SIG-M5 (cell line): ENCODE results near the gene PARVB.

Experiments used
- DNase-seq: peaks from one replicate; lab custom pipeline; 2025; lab: John Stamatoyannopoulos, UW

PARVB gene

GRCh38 chr22:44024288-44024921 lies at the start of gene PARVB:
PARVB (plus strand) TSS chr22:44024302; CDS start chr22:44024340, 38 bp downstream.
- DNase-seq, result no peak

GRCh38 chr22:43975041-43975440 lies 49.1 kb upstream of the PARVB start:
- no peak for DNase-seq

GRCh38 chr22:43976861-43977795 lies 47.0 kb upstream of the PARVB start:
- no peak for DNase-seq

GRCh38 chr22:43978558-43978957 lies 45.5 kb upstream of the PARVB start:
- no peak for DNase-seq

- no peak for DNase-seq
These were observed 43.5 kb upstream of the PARVB start for GRCh38 chr22:43980579-43980978.

GRCh38 chr22:43980996-43981395 lies 43.1 kb upstream of the PARVB start:
- no peak for DNase-seq

GRCh38 chr22:43983808-43984207 lies 40.3 kb upstream of the PARVB start:
- no peak for DNase-seq

- DNase-seq, result no peak
These were observed 38.6 kb upstream of the PARVB start for GRCh38 chr22:43985532-43985931.

- no peak for DNase-seq
These were observed 35.8 kb upstream of the PARVB start for GRCh38 chr22:43988116-43988820.

GRCh38 chr22:43988960-43989359 lies 35.1 kb upstream of the PARVB start:
- DNase-seq, result no peak

GRCh38 chr22:43990044-43990443 lies 34.1 kb upstream of the PARVB start:
- DNase-seq, result no peak

GRCh38 chr22:43991316-43992020 lies 32.6 kb upstream of the PARVB start:
- DNase-seq, result no peak

- no peak for DNase-seq
These were observed 31.7 kb upstream of the PARVB start for GRCh38 chr22:43992331-43992821.

- no peak for DNase-seq
These were observed 30.9 kb upstream of the PARVB start for GRCh38 chr22:43993072-43993760.

GRCh38 chr22:43994006-43994405 lies 30.1 kb upstream of the PARVB start:
- no peak for DNase-seq

GRCh38 chr22:43994416-43994815 lies 29.7 kb upstream of the PARVB start:
- no peak for DNase-seq

GRCh38 chr22:43995057-43995685 lies 28.9 kb upstream of the PARVB start:
- DNase-seq, result no peak

GRCh38 chr22:43995798-43996169 lies 28.3 kb upstream of the PARVB start:
- no peak for DNase-seq

- DNase-seq, result no peak
These were observed 27.7 kb upstream of the PARVB start for GRCh38 chr22:43996170-43996980.

- DNase-seq, result no peak
These were observed 27.2 kb upstream of the PARVB start for GRCh38 chr22:43996981-43997265.
